ENCODE data around the gene ARF5. TPM values are rescaled to one million over a fixed set of nuclear protein-coding genes. Genes with fewer than 3 reads are reported as not detected.

Gene ARF5
- total RNA-seq, 1 donor from 2014 or later: 139 TPM

- DNase-seq (ENCODE audit: low spot score): peak; percentile 78
Observed at GRCh38 chr7:127588697-127589482, 679 bp downstream of the ARF5 start.

- DNase-seq (ENCODE audit: low spot score): peak; percentile 23
Observed at GRCh38 chr7:127589896-127590295, 1.7 kb downstream of the ARF5 start.

- no peak for DNase-seq (ENCODE audit: low spot score)
Observed at GRCh38 chr7:127591189-127591588, 3.0 kb downstream of the ARF5 start.

GRCh38 chr7:127591591-127591990 is 3.4 kb downstream of the ARF5 start:
- DNase-seq (ENCODE audit: low spot score): no peak

GRCh38 chr7:127592550-127592949 is 4.3 kb downstream of the ARF5 start:
- DNase-seq (ENCODE audit: low spot score): no peak

- DNase-seq (ENCODE audit: low spot score): peak; percentile 30
Observed at GRCh38 chr7:127594490-127594889, 6.3 kb downstream of the ARF5 start.

- DNase-seq (ENCODE audit: low spot score): no peak
Observed at GRCh38 chr7:127595737-127596136, 7.5 kb downstream of the ARF5 start.

- DNase-seq (ENCODE audit: low spot score): no peak
Observed at GRCh38 chr7:127598318-127598717, 10.1 kb downstream of the ARF5 start.

GRCh38 chr7:127600885-127601284 is 12.7 kb downstream of the ARF5 start:
- DNase-seq (ENCODE audit: low spot score): no peak

GRCh38 chr7:127608446-127608845 is 20.2 kb downstream of the ARF5 start:
- DNase-seq (ENCODE audit: low spot score): no peak

- no peak for DNase-seq (ENCODE audit: low spot score)
Observed at GRCh38 chr7:127609297-127609696, 21.1 kb downstream of the ARF5 start.

GRCh38 chr7:127612263-127612662 is 24.1 kb downstream of the ARF5 start:
- DNase-seq (ENCODE audit: low spot score): no peak

GRCh38 chr7:127616724-127617123 is 28.5 kb downstream of the ARF5 start:
- no peak for DNase-seq (ENCODE audit: low spot score)

GRCh38 chr7:127618042-127618441 is 29.8 kb downstream of the ARF5 start, which contains the start of gene PAX4:
Gene PAX4 (minus strand): TSS chr7:127618142. CDS start chr7:127615928, 2,214 bp downstream.
- DNase-seq (ENCODE audit: low spot score): no peak

GRCh38 chr7:127618775-127619174 is 30.6 kb downstream of the ARF5 start:
- DNase-seq (ENCODE audit: low spot score): no peak

GRCh38 chr7:127619681-127620405 is 31.6 kb downstream of the ARF5 start:
- no peak for DNase-seq (ENCODE audit: low spot score)

- DNase-seq (ENCODE audit: low spot score): no peak
Observed at GRCh38 chr7:127620406-127621233, 32.4 kb downstream of the ARF5 start.

- no peak for DNase-seq (ENCODE audit: low spot score)
Observed at GRCh38 chr7:127625331-127625730, 37.1 kb downstream of the ARF5 start.

- no peak for DNase-seq (ENCODE audit: low spot score)
Observed at GRCh38 chr7:127628445-127628844, 40.2 kb downstream of the ARF5 start.

GRCh38 chr7:127629268-127629854 is 41.1 kb downstream of the ARF5 start:
- DNase-seq (ENCODE audit: low spot score): no peak

- no peak for DNase-seq (ENCODE audit: low spot score)
Observed at GRCh38 chr7:127632276-127632910, 44.2 kb downstream of the ARF5 start.

Measured in umbilical cord (tissue), 2 donors.